OCI-LY7 (cell line): ENCODE results near the gene EXOC4. TPM values are rescaled to one million over a fixed set of nuclear protein-coding genes. Genes with fewer than 3 reads are reported as not detected.

Experiments
- BruUV-seq: library from RNA; stranded (reverse); fragments of 400-500 nt; replicated peaks from 2 replicates; lab custom pipeline; 2021; lab: Mats Ljungman, UMichigan
- CTCF ChIA-PET: fragments of 300-600 bp; sonication (Branson Sonifier 250); formaldehyde crosslinking; loops from one replicate; lab custom pipeline; 2022; ENCODE audit warnings: antibody characterized with exemption; ENCODE audit not compliant: unreplicated experiment; lab: Charles Lee
- POLR2A ChIA-PET: fragments of 300-600 bp; sonication (Branson Sonifier 250); formaldehyde crosslinking; loops from one replicate; lab custom pipeline; 2022; ENCODE audit warnings: antibody characterized with exemption; lab: Charles Lee
- DNase-seq: peaks from one replicate; pipeline ENCODE4 v3.0.0-alpha.2; 2015; ENCODE audit warnings: low spot score
- H2AFZ ChIP-seq: fragments of 200-600 bp; sonication (generic), shearing (Covaris generic); 2 replicates; pipeline ENCODE4 v1.6.1; 2014; ENCODE audit warnings: mild to moderate bottlenecking, antibody characterized with exemption, low read length, moderate library complexity
- H3K27ac ChIP-seq: fragments of 200-600 bp; sonication (generic); 2 replicates; pipeline ENCODE4 v1.5.1; 2014; ENCODE audit warnings: mixed run types, low read depth, mild to moderate bottlenecking, moderate library complexity, low read length, inconsistent platforms; ENCODE audit not compliant: poor library complexity, severe bottlenecking
- H3K36me3 ChIP-seq: fragments of 200-600 bp; sonication (generic); 2 replicates; pipeline ENCODE4 v1.6.1; 2014; ENCODE audit warnings: mild to moderate bottlenecking, antibody characterized with exemption, low read length, moderate library complexity, mixed read lengths; ENCODE audit not compliant: insufficient read depth
- H3K4me1 ChIP-seq: fragments of 200-600 bp; sonication (generic); 2 replicates; pipeline ENCODE4 v1.5.1; 2014; ENCODE audit warnings: mild to moderate bottlenecking, low read length; ENCODE audit not compliant: insufficient read depth, poor library complexity, severe bottlenecking
- H3K4me2 ChIP-seq: fragments of 200-600 bp; sonication (generic); 2 replicates; pipeline ENCODE4 v1.6.1; 2014; ENCODE audit warnings: mild to moderate bottlenecking, low read length
- H3K4me3 ChIP-seq: fragments of 200-600 bp; sonication (generic); 2 replicates; pipeline ENCODE4 v1.5.1; 2014; ENCODE audit warnings: mild to moderate bottlenecking, low read depth, low read length; ENCODE audit not compliant: poor library complexity, severe bottlenecking
- H3K79me2 ChIP-seq: fragments of 200-600 bp; sonication (generic); 2 replicates; pipeline ENCODE4 v1.6.1; 2016; ENCODE audit warnings: low read depth, mild to moderate bottlenecking, low read length, moderate library complexity, mixed read lengths; ENCODE audit not compliant: insufficient read depth
- H3K9me2 ChIP-seq: fragments of 200-600 bp; sonication (generic); 2 replicates; pipeline ENCODE4 v1.6.1; 2016; ENCODE audit warnings: mild to moderate bottlenecking, low read length, mixed read lengths; ENCODE audit not compliant: insufficient read depth
- H3K9me3 ChIP-seq: fragments of 200-600 bp; sonication (generic); 2 replicates; pipeline ENCODE4 v1.6.1; 2014; ENCODE audit warnings: mild to moderate bottlenecking, mixed run types, low read length, mixed read lengths
- H4K20me1 ChIP-seq: fragments of 200-600 bp; sonication (generic); 2 replicates; pipeline ENCODE4 v1.6.1; 2014; ENCODE audit warnings: mild to moderate bottlenecking, antibody characterized with exemption, low read length, moderate library complexity, mixed read lengths; ENCODE audit not compliant: insufficient read depth
- EZH2phosphoT487 ChIP-seq: fragments of 200-600 bp; sonication (generic); IDR thresholded peaks from 2 replicates; pipeline ENCODE4 v1.6.1; 2018; ENCODE audit warnings: low read depth, borderline replicate concordance, mild to moderate bottlenecking, mixed run types, antibody characterized with exemption, low read length, moderate library complexity, mixed read lengths
- intact Hi-C: fragments of 100-400 bp; cut with micrococcal nuclease; formaldehyde crosslinking; loops from one replicate; pipeline ENCODE4 v1.10.0; 2022; ENCODE audit not compliant: unreplicated experiment
- total RNA-seq, 2 experiments: library from RNA; depleted of rRNA in 1 of 2; stranded (reverse); fragments of >200 nt in 1 of 2; shearing (Covaris generic) in 1 of 2; gene quantifications; 2 replicates each; pipeline ENCODE4 v1.2.3, GENCODE V29; 2014 to 2022
- TF ChIP-seq, protein P1 (sequence below): fragments of 200-600 bp; sonication (generic); conservative IDR thresholded peaks from 2 replicates; pipeline ENCODE4 v1.5.1; 2014; ENCODE audit warnings: mild to moderate bottlenecking, antibody characterized with exemption, low read length, moderate library complexity, mixed read lengths

EXOC4 gene
- total RNA-seq, 2 experiments from 2014 or later: 75.1 to 93.2 TPM

DNA sequence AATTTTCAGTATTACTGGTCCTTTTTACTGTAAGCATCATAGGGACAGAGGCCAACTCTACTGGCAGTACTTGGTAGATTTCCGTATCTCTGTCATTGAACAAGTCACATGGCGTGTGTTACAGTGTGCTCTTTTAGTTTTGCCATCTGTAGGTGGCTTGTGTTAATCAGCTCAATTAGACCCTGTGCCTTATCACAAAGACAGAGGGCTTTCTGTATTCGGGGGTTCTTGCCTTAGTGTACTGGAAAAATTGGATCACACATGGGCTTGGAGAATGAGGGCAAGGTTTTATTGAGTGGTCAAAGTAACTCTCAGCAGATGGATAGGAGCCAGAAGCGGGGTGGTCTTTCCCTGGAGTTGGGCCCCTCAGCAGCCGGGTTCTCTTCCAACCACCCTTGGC lies 853.0 kb downstream of the EXOC4 start:
- Histone ChIP-seq H3K9me3 (no peaks in the 10 kb centered on the region), H3K4me1 (no peaks in the 10 kb centered on the region), H3K4me3 (no peak overlapping the region), H3K4me2 (no peak overlapping the region), H3K79me2 (no peaks in the 10 kb centered on the region), H2AFZ (no peak overlapping the region), H3K36me3 (no peaks in the 10 kb centered on the region), H3K9me2 (no peaks in the 10 kb centered on the region), H4K20me1 (no peaks in the 10 kb centered on the region), H3K27ac (no peak overlapping the region)
- TF ChIP-seq, protein P1, sequence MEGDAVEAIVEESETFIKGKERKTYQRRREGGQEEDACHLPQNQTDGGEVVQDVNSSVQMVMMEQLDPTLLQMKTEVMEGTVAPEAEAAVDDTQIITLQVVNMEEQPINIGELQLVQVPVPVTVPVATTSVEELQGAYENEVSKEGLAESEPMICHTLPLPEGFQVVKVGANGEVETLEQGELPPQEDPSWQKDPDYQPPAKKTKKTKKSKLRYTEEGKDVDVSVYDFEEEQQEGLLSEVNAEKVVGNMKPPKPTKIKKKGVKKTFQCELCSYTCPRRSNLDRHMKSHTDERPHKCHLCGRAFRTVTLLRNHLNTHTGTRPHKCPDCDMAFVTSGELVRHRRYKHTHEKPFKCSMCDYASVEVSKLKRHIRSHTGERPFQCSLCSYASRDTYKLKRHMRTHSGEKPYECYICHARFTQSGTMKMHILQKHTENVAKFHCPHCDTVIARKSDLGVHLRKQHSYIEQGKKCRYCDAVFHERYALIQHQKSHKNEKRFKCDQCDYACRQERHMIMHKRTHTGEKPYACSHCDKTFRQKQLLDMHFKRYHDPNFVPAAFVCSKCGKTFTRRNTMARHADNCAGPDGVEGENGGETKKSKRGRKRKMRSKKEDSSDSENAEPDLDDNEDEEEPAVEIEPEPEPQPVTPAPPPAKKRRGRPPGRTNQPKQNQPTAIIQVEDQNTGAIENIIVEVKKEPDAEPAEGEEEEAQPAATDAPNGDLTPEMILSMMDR: no peak
- no peak for TF ChIP-seq EZH2phosphoT487
- ChIA-PET POLR2A (no interaction called here), CTCF (no interaction called here)
- intact Hi-C loops: no loop called here
- no peak for DNase-seq
- BruUV-seq: no TSS peak

GRCh38 chr7:134108802-134109201 lies 855.9 kb downstream of the EXOC4 start:
- H2AFZ ChIP-seq: no peak overlapping the region
- intact Hi-C loops: no loop called here
- no peaks in the 10 kb centered on the region for H4K20me1 ChIP-seq
- no peak for TF ChIP-seq EZH2phosphoT487
- TF ChIP-seq, protein P1: peak; percentile 28; the same call in 1 of the 2 replicates
- H3K9me2 ChIP-seq: no peaks in the 10 kb centered on the region
- no peaks in the 10 kb centered on the region for H3K9me3 ChIP-seq
- ChIA-PET POLR2A (interaction anchor here (0.7 kb wide), 2 partner anchors 19 to 167 kb away, joined by 3 to 7 read pairs; no protein-coding TSS in a partner anchor), CTCF (no interaction called here)
- no peaks in the 10 kb centered on the region for H3K79me2 ChIP-seq
- no peak for DNase-seq
- no TSS peak for BruUV-seq
- H3K4me1 ChIP-seq: no peaks in the 10 kb centered on the region
- H3K27ac ChIP-seq: no peak overlapping the region
- H3K36me3 ChIP-seq: no peaks in the 10 kb centered on the region
- no peak overlapping the region for H3K4me3 ChIP-seq
- H3K4me2 ChIP-seq: no peak overlapping the region

- TF ChIP-seq, protein P1: no peak
- no peak for TF ChIP-seq EZH2phosphoT487
- Histone ChIP-seq H3K79me2 (no peaks in the 10 kb centered on the region), H4K20me1 (no peaks in the 10 kb centered on the region), H2AFZ (no peak overlapping the region), H3K27ac (no peak overlapping the region), H3K4me1 (no peaks in the 10 kb centered on the region), H3K9me3 (no peaks in the 10 kb centered on the region), H3K4me2 (no peak overlapping the region), H3K36me3 (no peaks in the 10 kb centered on the region), H3K4me3 (no peak overlapping the region), H3K9me2 (no peaks in the 10 kb centered on the region)
- ChIA-PET POLR2A (no interaction called here), CTCF (no interaction called here)
- no TSS peak for BruUV-seq
- intact Hi-C loops: loop anchor here (1.0 kb wide), 1 partner anchor 14 kb away; no protein-coding TSS in a partner anchor
- DNase-seq: no peak
Observed at GRCh38 chr7:134113655-134114054, 860.8 kb downstream of the EXOC4 start.
